ENCODE measurements around the gene MPPED1. TPM values are rescaled to one million over a fixed set of nuclear protein-coding genes. Genes with fewer than 3 reads are reported as not detected.

MPPED1 gene
- total RNA-seq, 1 donor from 2014 or later = not detected

DNA sequence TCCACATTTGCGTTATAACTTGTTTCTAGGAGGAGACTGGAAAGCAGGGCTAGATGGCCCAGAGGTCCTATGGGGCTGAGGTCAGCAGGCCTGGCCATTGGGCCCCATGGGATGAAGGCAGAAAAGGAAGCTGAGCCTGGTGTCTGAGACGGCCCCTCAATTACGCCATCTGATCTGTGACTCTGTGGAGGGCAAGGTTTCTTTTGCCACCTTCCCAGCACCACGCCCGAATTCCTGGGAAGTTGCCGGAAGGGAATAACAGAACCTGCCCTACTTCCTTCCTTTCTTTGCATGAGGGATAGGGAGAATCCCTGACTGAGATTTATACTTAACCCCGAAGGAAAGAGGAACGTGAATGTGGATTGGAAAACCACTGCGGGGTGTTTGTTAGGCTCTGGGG lies 118.1 kb downstream of the MPPED1 start:
- intact Hi-C loops (cut with DNase I) = no loop called here
- DNase-seq (ENCODE audit: low spot score) = peak; percentile 46

DNA sequence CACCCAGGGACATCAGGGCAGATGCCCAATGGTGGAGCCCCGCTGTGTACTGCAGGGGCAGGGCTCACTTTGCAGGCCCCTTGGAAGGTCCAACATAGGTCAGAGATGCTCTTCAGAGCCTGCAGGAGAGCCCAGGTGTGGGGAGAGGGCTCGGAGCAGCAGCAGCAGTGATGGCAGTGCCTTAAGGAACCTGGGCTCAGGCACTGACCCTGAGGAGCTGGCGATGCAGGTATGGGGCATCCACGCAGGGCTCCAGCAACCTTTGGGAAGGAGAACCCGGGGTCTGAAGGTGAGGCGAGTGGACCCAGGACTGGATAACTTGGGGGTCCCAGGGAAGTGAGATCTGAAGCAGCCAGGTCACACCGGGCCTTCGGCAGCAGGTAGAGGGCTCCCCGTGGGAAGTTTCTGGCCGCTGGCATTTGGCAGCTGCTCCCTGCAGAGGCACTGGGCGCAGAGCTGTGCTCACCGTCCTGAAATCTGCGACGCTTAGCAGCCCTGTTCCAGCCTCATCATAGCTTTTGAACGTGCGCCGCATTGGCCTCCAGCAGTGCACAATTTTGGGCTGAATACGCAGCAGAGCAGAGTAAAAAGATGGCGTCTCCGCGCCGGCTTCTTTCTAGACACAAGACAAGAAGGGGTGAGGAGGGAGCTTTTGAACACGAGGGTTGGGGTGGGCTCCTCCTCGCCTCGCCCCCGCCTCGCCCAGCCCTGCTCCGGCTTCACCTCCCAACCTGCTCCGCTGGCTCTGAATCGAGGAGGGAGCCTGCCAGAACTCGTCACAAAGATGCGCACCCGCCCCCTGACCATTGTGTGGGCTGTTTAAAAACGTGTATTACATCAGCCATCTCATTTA lies 118.8 kb downstream of the MPPED1 start:
- intact Hi-C loops (cut with DNase I) = no loop called here
- peak; percentile 61 for DNase-seq (ENCODE audit: low spot score)

DNA sequence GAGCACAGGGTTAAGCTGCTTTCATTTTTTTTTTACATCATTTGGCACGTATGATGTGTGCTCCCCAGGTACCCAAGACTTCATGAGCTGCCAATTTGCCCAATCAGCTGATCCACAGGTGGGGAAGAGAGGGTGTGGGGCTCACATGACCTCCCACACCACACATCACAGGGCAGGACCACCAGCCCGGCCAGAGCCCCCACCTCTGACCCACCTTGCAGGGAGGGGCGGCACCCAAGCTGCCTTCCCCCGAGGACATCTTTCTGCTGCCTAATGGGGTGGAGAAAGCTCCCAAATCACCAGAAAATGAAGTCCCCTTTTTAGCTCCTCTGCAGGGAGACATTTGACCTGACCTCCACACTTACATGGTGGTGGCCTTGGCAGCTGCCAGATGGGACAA lies 119.8 kb downstream of the MPPED1 start:
- peak; percentile 69 for DNase-seq (ENCODE audit: low spot score)
- intact Hi-C loops (cut with DNase I) = no loop called here

DNA sequence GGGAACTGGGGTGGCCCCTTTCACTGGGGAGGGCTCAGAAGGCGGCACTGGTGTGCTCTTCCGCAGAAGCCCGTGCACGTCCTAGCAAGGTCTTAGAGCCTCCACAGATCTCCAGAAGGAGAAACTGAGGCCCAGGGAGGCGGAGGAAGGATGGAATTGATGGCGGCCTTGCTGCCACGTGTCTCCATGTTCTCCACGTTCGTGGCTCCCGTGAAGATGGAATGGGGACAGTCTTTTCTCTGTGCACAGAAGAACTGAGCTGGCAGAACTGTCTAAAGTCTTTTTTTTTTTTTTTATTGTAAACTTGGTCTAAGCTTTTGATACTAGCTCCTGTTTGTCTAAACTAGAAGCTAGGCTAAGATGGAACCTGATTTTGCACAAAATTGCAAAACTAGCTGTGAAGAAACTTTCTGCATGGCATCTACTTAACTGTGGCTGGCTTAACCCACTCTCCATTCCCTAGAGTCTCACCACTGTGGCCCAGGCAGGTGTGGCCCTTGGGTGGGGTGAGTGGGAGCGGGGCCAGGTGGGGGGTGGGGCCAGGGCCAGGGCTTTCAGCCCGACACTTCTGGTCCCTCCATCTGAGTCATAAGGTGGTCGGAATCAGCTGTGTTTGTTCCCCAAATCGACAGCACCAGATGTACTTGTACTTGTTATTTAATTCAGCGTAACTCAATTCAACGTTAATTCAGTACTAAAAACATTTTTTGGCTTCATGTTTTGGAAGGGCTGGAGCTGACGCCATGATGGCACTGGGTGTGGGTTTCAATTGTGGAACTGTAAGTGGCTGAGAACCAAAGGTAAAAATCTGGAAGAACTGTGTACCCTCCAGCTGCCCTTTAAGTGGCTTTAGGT lies 120.7 kb downstream of the MPPED1 start:
- DNase-seq (ENCODE audit: low spot score) = peak; percentile 66
- intact Hi-C loops (cut with DNase I) = no loop called here

DNA sequence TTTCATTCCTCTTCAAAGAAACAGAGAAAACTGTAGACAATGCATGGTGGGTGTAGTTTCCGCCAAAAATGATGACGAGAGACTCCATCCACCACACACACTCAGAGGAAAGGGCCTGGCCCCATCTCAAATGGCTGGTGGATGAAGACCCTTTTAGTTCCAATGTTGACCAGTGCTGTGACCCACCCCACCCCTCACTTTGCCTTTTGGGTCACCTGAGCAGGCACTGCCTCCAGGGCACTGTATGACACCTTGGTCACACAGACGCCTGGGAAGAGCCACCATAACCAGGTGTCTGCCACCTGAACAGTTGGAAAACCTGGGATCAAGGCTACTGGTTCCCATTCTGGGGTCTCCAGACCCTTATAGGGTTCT lies 121.3 kb downstream of the MPPED1 start:
- DNase-seq (ENCODE audit: low spot score) = peak; percentile 55
- intact Hi-C loops (cut with DNase I) = no loop called here

DNA sequence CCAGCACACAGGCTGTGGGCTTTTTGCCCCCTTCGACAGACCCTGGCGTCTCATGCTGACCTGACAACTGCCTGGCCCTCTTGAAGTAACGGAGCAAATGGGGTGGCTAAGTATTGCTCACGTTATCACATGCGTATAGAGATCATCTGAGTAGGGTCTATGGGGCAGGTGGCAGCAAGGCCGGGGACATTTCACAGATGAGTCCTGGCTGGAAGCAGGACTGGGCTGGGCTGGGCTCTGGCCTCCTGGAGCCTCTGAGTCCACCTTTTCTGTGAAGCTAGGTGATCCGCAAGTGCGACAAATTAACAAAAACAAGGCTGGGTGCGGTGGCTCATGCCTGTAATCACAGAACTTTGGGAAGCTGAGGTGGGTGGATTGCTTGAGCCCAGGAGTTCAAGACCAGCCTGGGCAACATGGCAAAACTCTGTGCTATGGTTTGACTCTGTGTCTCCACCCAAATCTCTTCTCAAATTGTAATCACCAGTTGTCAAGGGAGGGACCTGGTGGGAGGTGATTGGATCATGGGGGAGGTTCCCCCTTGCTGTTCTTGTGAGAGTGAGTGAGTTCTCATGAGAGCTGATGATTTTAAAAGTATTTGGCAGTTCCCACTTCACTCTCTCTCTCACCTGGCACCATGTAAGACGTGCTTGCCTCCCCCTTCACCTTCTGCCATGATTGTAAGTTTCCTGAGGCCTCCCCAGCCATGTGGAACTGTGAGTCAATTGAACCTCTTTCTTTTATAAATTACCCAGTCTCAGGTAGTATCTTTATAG lies 122.0 kb downstream of the MPPED1 start:
- intact Hi-C loops (cut with DNase I) = no loop called here
- peak; percentile 26 for DNase-seq (ENCODE audit: low spot score)

DNA sequence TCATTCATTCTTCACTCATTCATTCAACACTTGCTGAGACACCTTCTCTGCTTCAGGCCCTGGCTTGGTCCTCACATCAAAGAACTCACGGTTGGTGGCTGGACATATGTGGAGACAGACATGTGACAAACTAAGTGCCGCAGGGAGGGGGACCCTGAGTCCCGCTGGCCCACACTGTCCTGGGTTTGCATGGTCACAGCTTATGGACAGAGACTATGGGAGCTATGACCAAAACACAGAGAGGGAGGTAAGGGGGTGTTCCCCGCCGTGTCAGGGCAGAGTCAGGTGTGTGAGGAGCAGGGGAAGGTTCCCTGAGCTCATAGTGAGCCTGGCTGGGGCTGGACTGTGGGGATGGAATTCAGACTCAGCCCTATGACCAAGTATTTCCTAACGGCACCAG lies 123.1 kb downstream of the MPPED1 start:
- no peak for DNase-seq (ENCODE audit: low spot score)

DNA sequence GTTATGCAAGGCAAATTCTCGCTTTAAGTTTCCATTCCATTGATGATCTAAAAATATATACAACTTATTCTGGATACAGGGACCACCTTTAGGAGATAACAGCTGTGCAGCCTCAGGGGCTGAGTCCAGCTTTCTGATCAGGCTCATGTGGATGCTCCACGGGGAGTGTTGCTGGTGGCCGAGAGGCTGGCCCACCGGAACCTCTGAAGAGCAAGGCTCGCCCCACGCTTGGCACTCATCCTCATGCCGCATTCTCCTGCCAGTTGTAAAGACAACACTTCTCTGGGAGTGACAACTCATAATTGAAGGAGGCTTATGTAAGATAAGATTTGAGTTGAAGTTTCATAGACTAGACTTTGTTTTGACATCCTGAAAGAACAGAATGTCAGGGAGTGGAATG lies 123.5 kb downstream of the MPPED1 start:
- DNase-seq (ENCODE audit: low spot score) = no peak
- intact Hi-C loops (cut with DNase I) = no loop called here

More for the DNA sequence above, 123.1 kb downstream of the MPPED1 start:
- intact Hi-C loops (cut with DNase I) = no loop called here

DNA sequence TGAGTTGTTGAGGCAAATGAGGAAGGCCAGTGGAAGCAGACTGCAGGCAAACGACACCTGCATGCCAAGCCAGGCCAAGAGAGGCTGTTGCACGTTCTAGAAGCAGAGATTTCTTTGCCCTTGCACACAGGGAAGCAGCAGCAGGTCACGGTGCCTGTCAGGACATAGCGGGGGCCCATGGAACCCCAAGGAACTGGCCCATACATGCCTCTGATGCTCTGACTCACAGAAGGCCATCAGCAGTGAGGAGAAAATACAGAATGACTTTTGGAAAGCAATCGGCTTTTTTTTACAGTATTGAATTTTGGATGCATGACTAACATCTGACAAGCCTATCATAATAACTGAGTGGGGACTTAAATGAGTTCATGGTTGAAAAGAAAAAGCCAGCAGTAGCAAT lies 123.9 kb downstream of the MPPED1 start:
- DNase-seq (ENCODE audit: low spot score) = no peak
- intact Hi-C loops (cut with DNase I) = no loop called here

DNA sequence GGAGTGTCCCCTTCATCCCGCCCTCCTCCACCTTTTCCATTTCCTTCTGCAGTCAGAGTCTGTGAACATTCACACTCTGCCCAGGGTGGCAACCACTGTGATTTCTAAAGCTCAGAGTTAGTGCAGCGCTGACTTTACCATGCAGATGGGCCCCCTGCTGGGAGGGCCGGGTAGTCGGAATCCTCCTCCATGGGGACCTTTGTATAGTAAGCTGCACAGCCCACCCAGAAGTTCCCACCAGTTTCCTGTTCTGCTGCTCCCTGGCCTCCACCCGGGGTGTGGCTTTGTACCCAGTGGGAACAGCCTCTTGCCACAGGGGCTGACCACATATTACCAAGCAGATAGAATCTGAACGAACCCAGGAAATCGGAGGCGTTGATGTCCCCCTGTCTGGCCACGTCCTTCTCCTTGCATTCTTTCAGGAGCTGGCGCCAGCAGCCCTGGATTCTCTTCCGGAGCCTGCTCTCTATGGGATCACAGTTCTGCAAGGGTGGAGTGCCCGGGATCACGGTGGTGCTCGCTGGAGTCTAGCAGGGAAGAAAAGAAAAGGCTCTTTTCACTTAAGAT lies 125.3 kb downstream of the MPPED1 start:
- intact Hi-C loops (cut with DNase I) = no loop called here
- DNase-seq (ENCODE audit: low spot score) = no peak

DNA sequence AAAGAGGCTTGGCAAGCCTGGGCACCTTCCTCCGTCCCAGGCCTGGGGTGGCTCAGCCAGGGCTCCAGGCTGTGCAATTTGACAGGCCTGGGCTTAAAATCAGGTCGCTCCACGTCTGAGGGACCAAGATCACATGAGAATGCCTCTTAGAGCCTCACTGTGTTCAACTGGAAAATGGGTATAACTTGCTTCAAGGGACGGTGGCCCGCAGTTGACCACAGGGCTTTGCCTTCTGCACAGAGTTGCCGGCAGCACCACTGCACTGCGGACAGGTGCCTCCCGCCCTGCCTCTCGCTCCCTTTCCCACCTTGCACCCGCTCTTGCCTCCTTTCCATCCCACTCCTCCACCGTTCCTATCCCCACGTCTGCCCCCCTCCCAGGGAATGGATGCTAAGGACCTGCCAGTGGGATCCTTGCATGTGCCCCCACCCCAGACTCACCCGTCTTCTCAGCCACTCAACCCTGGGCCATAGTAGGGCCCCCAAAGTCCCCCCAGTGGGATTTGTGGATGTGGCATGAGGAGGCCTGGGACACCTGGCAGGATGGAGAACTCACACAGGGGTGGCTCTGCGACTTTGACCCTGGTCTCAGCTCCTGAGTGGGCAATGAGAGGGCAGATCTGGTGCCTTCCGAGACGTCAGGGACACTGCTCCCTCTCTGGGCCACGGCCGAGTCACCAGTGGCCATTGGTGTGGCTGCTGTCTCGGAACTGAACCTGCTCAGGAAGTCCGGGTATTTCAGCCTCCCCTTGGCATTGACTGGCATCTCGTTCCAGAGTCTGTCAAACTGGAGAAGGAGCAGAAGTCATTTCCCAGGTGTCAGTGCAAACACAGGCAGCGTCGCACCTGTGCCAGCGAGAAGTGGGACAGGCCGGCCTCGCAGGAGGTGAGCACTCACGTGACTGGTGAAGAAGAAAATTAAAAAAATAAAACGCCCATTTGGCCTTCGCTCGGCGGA lies 128.0 kb downstream of the MPPED1 start:
- no peak for DNase-seq (ENCODE audit: low spot score)
- intact Hi-C loops (cut with DNase I) = no loop called here

DNA sequence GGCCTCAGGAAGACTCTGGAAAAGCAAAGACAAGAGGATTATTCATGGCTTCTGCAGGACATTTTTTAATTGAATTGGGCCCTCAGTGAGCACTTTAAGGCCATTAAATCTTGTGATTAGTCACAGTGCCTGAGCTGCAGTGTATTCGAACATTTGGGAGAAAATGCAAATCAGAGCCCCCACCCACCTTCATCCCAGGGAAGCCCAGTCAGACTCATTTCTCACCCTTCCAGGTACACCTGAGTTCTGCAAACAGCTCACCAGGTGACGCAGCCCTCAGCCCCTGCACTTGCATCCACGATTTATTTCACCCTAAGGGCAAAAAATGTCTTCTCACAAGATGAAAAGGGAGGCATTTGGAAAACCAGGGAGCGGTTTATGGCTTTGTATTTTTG lies 128.7 kb downstream of the MPPED1 start:
- intact Hi-C loops (cut with DNase I) = no loop called here
- DNase-seq (ENCODE audit: low spot score) = no peak

DNA sequence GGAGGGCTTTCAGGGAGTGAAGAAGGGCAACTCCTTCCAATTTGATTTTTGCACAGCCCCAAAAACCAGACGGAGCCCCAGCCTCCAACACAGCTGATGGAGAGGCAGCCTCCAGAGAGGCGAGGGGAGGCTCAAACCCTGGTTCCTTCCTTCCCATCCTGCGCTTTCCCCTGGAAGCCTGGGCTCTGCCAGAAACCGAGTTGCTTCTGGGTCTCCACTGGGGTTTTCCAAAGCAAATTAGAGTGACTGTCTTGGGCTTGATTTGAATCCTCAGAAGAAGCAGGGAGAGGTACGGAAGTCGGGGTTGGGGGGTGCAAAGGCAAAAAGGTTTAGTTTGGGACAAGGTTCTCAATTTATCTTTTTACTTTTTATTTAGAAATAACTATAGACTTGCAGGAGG lies 129.2 kb downstream of the MPPED1 start:
- no peak for DNase-seq (ENCODE audit: low spot score)
- intact Hi-C loops (cut with DNase I) = no loop called here

DNA sequence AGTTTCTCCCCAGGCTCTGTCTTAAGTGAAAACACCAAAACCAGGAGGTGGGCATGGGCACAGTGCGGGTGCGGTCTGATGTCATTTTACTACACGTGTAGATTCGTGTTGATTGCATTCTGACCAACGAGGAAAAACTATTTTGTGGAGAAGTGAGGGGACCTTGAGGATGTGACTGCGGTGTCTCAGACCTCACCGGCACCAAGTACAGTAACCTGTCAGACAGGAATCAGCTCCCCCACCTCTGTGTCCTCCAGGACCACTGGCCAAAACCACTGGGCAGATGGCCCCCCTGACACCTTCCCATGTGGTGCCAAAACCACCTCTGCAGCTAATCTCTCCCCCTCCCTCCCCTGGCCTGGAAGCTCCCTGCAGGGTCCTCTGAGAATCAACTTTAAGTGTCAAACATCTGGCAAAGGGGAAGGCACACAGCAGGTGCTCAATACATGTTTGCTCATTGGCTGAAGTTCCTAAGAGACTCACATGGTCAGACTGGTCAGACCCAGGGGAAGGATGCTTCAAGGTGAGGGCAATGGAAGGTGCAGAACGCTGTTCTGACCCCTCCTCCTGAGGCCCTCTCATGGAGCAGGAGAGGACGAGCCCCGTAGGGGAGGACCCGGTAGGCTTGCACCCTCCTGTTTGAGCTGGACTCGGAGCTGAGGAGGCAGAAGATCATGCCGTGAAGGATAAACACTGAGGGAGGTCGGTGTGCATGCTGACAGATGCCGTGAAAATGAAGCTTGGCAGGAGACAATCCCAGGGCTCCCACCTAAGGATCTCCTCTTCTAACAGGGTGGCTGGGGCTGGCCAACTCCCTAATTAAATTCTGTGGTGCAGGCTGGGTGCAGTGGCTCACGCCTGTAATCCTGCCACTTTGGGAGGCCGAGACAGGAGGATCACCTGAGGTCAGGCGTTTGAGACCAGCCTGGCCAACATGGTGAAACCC lies 129.9 kb downstream of the MPPED1 start:
- intact Hi-C loops (cut with DNase I) = no loop called here
- DNase-seq (ENCODE audit: low spot score) = no peak

DNA sequence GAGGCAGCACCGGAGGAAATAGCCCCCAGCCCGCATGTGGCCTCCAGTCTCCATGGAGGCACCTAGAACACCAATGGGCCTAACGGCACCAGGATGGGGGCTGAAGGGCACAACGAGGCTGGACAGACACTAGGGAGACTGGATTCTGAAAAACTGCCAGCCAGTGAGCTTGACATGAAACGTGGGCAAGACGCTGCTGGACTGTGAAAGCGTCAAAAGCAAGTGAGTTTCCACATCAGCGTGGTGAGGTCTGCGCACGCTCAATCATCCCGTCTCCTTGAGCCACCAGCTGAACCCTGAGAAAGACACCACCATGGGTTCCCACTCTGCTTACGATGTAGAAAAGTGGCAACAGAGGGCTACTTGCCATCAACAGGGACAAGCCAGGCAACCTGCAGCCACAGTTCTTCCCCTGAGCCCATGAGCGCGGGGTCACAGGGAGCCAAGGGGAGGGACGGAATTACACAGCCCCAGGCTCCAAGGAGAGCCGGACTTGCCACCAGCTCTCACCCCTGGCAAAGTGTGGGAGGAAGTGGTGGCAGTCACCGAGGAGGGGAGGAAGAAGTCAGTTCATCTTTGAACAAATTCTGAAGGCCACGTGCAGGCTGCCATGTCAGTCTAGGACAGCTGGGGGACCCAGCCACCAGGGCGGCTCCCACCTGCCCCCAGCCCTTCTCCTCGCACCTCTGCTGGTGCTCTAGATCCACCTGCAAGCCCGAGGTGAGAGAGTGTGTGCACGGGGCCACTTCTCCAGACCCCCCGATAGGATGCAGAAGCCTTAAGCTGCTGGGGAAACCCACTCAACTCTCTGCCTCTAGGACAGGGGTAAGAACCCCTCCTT lies 131.1 kb downstream of the MPPED1 start:
- DNase-seq (ENCODE audit: low spot score) = no peak
- intact Hi-C loops (cut with DNase I) = no loop called here

DNA sequence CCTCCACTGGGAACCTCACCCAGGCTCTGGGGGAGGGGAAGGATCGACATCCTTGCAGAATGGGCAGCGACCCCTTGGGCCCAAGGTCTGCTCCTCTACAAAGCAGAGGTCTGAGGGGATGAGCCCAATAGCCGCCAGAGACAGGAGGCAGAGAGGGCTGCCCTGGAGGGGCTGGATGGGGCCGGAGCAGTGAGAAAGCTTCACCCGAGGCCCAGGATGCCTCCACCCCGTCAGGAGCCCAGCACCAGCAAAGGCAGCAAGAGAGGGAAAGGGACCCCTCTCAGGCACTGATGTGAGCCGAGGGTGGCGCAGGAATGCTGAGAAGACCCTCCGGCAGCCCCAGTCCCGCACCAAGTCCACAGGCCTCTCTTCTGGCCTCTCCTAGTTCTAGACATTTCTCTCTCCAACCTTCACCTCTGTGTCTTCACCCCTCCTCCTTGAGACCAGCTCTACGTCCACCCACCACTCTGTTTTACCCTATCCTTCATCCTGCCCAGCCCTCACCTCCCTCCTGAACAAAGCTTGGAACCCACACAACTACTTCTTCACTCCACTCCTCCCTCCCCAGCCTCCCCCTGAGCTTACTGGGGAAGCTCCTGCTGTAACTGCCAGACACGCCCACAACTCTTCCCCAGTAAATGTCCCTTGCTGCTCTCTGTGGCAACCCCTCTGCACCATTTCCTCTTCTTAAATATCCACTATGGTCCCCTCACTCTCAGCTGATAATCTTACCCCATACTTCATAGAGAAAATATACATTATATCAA lies 131.9 kb downstream of the MPPED1 start:
- intact Hi-C loops (cut with DNase I) = no loop called here
- DNase-seq (ENCODE audit: low spot score) = no peak

Data from cardiac septum (tissue), 1 donor.